Measurements from ENCODE around the gene FRMPD2.
"Not testable (repeated sequence)": the region's sequence is repeated elsewhere in the genome, so short reads cannot be mapped to it uniquely, and the experiment has no call there.

- not testable (repeated sequence) for TF ChIP-seq EP300 (IDR thresholded peaks at IDR 0.05; ENCODE audit: borderline replicate concordance in 1 of 2, low read depth in 1 of 2, low read length in 1 of 2); CTCF (IDR thresholded peaks at IDR 0.05); MAX (IDR thresholded peaks at IDR 0.05; ENCODE audit: low read depth); PBX3 (IDR thresholded peaks at IDR 0.05); RXRA (IDR thresholded peaks at IDR 0.05; ENCODE audit: borderline replicate concordance, low read depth); IRF3 (IDR thresholded peaks at IDR 0.05; ENCODE audit: low read depth, low read length)
Measured at GRCh38 chr10:48126251-48126650, 148.2 kb downstream of the FRMPD2 start.
